ENCODE results near the gene GSG1L2.

GSG1L2 gene

GRCh38 chr17:9821921-9822320 is at the start of gene GSG1L2:
TSS of gene GSG1L2 (minus strand) at chr17:9822079. CDS start at chr17:9822071, 8 bp downstream.
- no peak for DNase-seq

- DNase-seq, result no peak
These were observed 46.7 kb upstream of the GSG1L2 start for GRCh38 chr17:9868552-9868951.

- DNase-seq, result no peak
These were observed 43.7 kb upstream of the GSG1L2 start for GRCh38 chr17:9865586-9865985.

GRCh38 chr17:9862949-9863348 is 41.1 kb upstream of the GSG1L2 start:
- no peak for DNase-seq

- no peak for DNase-seq
These were observed 40.3 kb upstream of the GSG1L2 start for GRCh38 chr17:9862220-9862619.

- DNase-seq, result no peak
These were observed 39.0 kb upstream of the GSG1L2 start for GRCh38 chr17:9860851-9861250.

GRCh38 chr17:9859781-9860180 is 37.9 kb upstream of the GSG1L2 start:
- DNase-seq, result no peak

DNA sequence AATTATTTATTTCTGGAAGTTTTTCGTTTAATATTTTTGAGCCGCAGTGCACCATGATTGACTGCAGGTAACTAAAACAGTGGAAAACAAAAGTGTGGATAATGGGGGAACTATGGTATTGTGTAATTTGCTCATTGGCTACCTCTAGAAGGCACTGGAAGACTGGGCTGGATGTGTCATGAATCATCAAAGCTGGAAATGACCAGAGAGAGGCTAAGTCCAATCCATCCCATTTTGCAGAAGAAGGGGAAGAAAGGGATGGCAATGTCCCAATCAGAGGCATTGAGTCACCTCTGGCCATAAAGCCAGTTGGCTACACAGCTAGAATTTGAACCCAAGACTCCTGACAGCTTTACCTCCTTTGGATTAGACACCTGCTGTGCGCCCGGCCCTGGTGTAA is 33.2 kb upstream of the GSG1L2 start:
- no peak for DNase-seq

DNA sequence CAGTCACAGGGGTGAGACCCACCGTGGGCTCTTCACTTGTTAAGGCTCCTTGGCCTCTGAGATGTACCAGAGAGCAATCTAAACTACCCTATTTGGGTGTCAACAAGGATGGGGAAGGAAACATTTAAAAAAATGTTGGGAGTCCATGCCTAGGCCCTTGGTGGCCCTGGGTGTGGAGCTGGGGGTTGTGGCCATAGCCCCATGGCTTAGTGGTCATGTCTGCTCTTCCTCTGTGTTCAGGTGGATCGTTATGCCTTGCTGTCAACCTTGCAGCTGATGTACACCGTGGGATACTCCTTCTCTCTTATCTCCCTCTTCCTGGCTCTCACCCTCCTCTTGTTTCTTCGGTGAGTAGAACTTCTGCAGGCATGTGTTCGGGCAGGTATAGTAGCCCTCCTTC is 32.4 kb upstream of the GSG1L2 start:
- no peak for DNase-seq

GRCh38 chr17:9850151-9850550 is 28.3 kb upstream of the GSG1L2 start:
- no peak for DNase-seq

DNA sequence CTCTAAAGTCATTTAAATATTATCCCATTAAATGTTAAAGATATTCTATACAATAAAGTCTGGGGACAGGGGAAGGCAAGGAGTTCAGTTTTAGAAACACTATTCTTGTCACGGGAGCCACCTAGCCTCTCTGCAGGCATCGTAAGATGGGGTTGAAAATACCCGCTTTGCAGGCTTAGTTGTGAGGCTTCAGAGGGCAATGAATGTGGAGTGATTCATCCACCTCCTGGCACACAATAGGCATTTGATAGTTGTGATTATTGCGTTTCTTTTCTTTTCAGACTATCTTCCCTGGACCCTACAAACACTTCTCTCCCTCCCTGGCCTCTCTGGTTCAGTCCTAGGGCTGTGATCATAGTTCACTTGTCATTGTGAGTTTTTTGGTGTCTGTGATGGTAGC is 23.4 kb upstream of the GSG1L2 start:
- no peak for DNase-seq

- no peak for DNase-seq
These were observed 22.3 kb upstream of the GSG1L2 start for GRCh38 chr17:9844153-9844552.

DNA sequence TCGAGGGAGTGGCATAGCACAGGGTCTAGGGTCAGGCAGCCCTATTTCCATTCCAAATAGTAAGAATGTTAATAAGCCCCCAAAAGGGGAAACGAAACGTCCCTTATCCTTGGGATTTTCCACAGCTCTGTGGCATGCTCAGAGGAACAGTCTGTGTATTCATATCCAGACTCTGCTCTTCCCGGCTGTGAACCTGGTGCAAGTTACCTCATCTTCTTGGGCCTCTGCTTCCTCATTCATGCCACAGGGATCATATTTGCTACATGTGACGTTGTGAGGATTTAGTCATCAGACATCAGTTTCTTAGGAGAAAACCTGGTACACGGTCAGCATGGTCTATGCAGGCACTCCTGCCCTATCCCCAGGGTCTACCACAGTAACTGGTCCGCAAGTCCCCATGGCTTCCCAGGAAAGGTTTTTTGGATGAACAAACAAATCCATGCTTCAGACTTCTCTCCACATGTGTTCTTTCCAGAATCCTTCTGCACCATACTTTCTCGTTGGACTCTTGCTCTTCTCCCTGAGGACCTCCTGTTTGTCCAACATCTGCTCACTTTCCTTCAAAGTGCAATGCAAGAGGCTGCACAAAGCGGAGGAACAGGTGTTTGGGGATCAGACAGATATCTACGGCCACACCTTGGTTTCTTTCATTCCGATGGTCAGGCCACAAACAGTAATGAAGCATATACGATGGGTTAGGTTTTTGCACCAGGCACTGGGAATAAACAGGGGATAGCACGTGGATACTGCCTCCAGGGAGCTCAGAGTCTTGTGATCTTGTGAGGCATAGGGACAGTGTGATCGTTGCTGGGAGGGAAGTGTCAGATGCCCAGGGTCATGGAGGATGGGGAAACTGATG is 21.5 kb upstream of the GSG1L2 start:
- DNase-seq, result no peak

DNA sequence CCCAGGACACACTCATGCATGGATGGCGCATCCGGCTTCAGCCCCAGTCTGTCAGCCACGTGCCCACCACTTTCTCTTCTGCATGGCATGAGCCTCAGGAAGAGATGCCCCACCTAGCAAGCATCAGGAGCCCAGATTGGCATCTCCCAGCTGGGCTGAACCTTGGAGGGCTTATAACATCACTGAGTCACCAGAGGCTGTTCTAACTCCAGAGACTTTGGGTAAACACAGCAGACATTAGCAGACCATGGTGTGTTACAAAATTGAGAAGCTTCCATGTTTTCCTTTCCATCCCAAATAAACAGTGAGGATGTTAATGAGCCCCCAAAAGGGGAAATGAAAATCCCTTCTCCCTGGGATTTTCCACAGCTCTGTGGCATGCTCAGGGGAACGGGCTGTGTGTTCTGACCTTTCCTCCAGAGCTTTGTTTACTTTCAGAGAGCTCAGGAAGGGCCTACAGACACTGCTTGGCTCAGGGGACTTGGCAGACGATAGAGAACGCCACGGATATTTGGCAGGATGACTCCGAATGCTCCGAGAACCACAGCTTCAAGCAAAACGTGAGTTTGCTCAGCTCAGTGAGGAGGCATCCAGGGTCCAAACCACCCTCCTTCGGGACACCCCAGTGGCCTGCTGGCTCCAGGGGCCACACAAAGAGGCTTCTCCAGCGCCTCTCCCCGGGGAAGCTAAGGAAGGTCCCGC is 20.3 kb upstream of the GSG1L2 start:
- DNase-seq, result no peak

GRCh38 chr17:9839433-9839832 is 17.6 kb upstream of the GSG1L2 start:
- no peak for DNase-seq

DNA sequence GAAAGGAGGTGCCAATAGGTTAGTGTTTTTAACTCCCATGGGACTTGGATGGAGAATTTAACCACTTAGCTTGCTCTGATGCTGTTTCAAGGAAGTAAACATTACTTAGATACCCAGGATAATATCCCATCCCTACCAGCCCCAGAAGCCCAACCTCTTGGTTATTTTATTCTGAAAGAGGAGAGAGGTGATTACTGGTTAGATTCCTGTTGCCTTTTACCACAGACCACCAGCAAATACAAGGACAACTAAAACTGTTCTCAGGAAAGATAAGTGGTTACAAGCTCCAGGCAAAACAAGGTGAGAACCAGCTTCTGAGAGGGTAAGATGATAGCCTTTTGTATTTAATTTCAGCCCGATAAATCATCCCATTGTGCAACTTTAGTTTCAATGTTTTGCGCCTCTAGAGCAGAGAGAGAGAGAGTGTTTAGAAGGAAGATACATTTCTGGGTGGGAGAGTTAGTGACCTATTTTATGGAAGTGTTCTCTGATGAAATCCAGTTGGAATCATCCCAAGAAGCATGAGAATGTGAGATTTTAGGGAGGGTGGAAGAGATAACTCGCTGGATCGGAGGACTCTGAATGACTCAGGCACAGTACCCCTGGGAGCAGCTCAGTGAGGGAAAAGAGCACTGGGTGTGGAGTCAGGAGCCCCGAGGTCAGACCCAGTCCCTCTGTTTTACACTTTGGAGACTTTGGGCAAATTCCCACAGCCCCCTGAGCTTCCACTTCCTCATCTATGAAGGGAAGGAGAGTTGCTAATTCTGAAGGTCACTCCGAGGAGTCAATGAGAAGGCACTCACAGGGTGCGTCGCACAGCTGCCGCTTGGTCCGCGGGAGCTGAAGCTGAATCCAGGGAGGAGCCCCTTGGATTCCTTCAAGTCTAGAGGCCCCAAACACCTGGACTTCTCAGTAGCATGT is 15.9 kb upstream of the GSG1L2 start:
- DNase-seq, result no peak

DNA sequence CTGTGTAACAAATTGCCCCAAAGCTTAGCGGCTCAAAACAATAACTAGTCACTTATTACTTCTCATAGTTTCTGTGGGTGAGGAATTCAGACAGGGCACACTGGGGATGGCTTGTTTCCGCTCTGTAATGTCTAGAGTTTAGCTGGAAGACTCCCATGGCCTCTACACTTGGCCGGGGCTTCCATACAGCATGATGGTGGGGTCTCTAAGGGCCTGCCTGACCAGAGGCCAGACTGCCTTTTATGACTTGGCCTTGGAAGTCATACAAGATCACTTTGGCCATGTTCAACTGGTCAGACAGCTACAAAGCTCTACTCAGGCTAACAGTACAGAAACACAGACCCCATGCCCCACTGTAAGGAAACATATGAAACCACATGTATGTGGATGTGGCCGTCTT is 12.0 kb upstream of the GSG1L2 start:
- DNase-seq, result no peak

- no peak for DNase-seq
These were observed 8.8 kb upstream of the GSG1L2 start for GRCh38 chr17:9830711-9831110.

- no peak for DNase-seq
These were observed 7.5 kb upstream of the GSG1L2 start for GRCh38 chr17:9829343-9829742.

GRCh38 chr17:9828296-9829295 is 6.7 kb upstream of the GSG1L2 start:
- DNase-seq, result no peak

GRCh38 chr17:9825641-9826150 is 3.8 kb upstream of the GSG1L2 start, which contains the start of gene GLP2R:
TSS of gene GLP2R (plus strand) at chr17:9825924. CDS start at chr17:9826064, 140 bp downstream.
- no peak for DNase-seq
